HG02884 (cell line): ENCODE data around the gene RNU1-1.
"Not testable (repeated sequence)": the region's sequence is repeated elsewhere in the genome, so short reads cannot be mapped to it uniquely, and the experiment has no call there.

ENCODE experiments used
- ATAC-seq: cut with Tn5 transposase; IDR thresholded peaks from one replicate; pipeline ENCODE4 v1.9.1; 2021; ENCODE audit warnings: mild to moderate bottlenecking, moderate library complexity; ENCODE audit not compliant: unreplicated experiment

The RNU1-1 gene

GRCh38 chr1:16514107-16515055 lies at the start of gene RNU1-1:
RNU1-1 (minus strand) TSS chr1:16514285.
- ATAC-seq: not testable (repeated sequence)

- ATAC-seq: not testable (repeated sequence)
Observed at GRCh38 chr1:16561035-16561434, 47.0 kb upstream of the RNU1-1 start.

- not testable (repeated sequence) for ATAC-seq
Observed at GRCh38 chr1:16560498-16560897, 46.4 kb upstream of the RNU1-1 start.

GRCh38 chr1:16559688-16560087 lies 45.6 kb upstream of the RNU1-1 start:
- not testable (repeated sequence) for ATAC-seq

GRCh38 chr1:16557034-16557433 lies 42.9 kb upstream of the RNU1-1 start:
- ATAC-seq: not testable (repeated sequence)

GRCh38 chr1:16553244-16553643 lies 39.2 kb upstream of the RNU1-1 start:
- not testable (repeated sequence) for ATAC-seq

- not testable (repeated sequence) for ATAC-seq
Observed at GRCh38 chr1:16550212-16550918, 36.3 kb upstream of the RNU1-1 start.

GRCh38 chr1:16549545-16549944 lies 35.5 kb upstream of the RNU1-1 start:
- ATAC-seq: not testable (repeated sequence)

GRCh38 chr1:16547502-16548241 lies 33.6 kb upstream of the RNU1-1 start:
- ATAC-seq: not testable (repeated sequence)

GRCh38 chr1:16545682-16546095 lies 31.6 kb upstream of the RNU1-1 start:
- ATAC-seq: not testable (repeated sequence)

GRCh38 chr1:16540421-16540893 lies 26.4 kb upstream of the RNU1-1 start:
- not testable (repeated sequence) for ATAC-seq

GRCh38 chr1:16537528-16537927 lies 23.4 kb upstream of the RNU1-1 start:
- not testable (repeated sequence) for ATAC-seq

GRCh38 chr1:16536796-16537195 lies 22.7 kb upstream of the RNU1-1 start:
- not testable (repeated sequence) for ATAC-seq

GRCh38 chr1:16535898-16536297 lies 21.8 kb upstream of the RNU1-1 start:
- ATAC-seq: not testable (repeated sequence)

GRCh38 chr1:16535487-16535886 lies 21.4 kb upstream of the RNU1-1 start:
- not testable (repeated sequence) for ATAC-seq

- ATAC-seq: not testable (repeated sequence)
Observed at GRCh38 chr1:16534829-16535456, 20.9 kb upstream of the RNU1-1 start.

- not testable (repeated sequence) for ATAC-seq
Observed at GRCh38 chr1:16534239-16534828, 20.2 kb upstream of the RNU1-1 start.

- ATAC-seq: not testable (repeated sequence)
Observed at GRCh38 chr1:16532235-16532991, 18.3 kb upstream of the RNU1-1 start.

- ATAC-seq: not testable (repeated sequence)
Observed at GRCh38 chr1:16528338-16528737, 14.3 kb upstream of the RNU1-1 start.
